Fibroblast of villous mesenchyme (primary cell): Measurements from ENCODE around the gene SFMBT2. TPM values are rescaled to one million over a fixed set of nuclear protein-coding genes. Genes with fewer than 3 reads are reported as not detected.
"Not testable (repeated sequence)": the region's sequence is repeated elsewhere in the genome, so short reads cannot be mapped to it uniquely, and the experiment has no call there.

Experiments used
- DNase-seq: peaks from one replicate; pipeline ENCODE4 v3.0.0-alpha.2; 2010; ENCODE audit warnings: low read depth
- H3K4me3 ChIP-seq: 2 replicates; pipeline ENCODE4 v1.5.1; 2011; ENCODE audit warnings: low read depth, mild to moderate bottlenecking, low read length
- total RNA-seq: library from RNA; depleted of rRNA; stranded (reverse); fragments of >200 nt; gene quantifications from 2 replicates; pipeline ENCODE4 v1.2.3, GENCODE V29; 2012
- TF ChIP-seq, protein P1 (sequence below): IDR thresholded peaks from 2 replicates; pipeline ENCODE4 v1.5.1; 2012; ENCODE audit warnings: low read depth, mild to moderate bottlenecking, low read length; ENCODE audit not compliant: insufficient read depth

Gene SFMBT2
- total RNA-seq, 1 donor = 1.7 TPM

- TF ChIP-seq, protein P1, sequence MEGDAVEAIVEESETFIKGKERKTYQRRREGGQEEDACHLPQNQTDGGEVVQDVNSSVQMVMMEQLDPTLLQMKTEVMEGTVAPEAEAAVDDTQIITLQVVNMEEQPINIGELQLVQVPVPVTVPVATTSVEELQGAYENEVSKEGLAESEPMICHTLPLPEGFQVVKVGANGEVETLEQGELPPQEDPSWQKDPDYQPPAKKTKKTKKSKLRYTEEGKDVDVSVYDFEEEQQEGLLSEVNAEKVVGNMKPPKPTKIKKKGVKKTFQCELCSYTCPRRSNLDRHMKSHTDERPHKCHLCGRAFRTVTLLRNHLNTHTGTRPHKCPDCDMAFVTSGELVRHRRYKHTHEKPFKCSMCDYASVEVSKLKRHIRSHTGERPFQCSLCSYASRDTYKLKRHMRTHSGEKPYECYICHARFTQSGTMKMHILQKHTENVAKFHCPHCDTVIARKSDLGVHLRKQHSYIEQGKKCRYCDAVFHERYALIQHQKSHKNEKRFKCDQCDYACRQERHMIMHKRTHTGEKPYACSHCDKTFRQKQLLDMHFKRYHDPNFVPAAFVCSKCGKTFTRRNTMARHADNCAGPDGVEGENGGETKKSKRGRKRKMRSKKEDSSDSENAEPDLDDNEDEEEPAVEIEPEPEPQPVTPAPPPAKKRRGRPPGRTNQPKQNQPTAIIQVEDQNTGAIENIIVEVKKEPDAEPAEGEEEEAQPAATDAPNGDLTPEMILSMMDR = no peak
- no peak for DNase-seq
- H3K4me3 ChIP-seq = no peak overlapping the region
Measured at GRCh38 chr10:7317786-7318446, 92.9 kb downstream of the SFMBT2 start.

DNA sequence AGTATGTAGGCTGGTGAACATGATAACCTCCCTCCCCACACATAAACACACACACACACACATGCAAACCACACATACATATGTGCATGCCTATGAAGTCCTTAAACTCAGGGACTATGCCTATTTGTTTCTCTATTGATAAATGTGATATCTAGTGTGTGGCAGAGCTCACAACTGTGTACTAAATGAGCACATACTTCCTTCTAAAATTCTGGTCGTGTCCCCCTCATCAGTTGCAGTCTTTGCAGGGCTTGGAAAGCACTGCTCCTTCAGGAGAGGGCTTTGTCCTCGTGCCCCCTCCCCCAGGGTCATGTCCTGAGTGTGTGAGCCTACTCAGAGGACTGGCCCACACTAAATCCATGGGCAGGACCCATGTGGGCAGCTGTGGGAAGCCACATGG lies 94.0 kb downstream of the SFMBT2 start:
- TF ChIP-seq, protein P1 = no peak
- H3K4me3 ChIP-seq = no peak overlapping the region
- no peak for DNase-seq

GRCh38 chr10:7315906-7316305 lies 94.9 kb downstream of the SFMBT2 start:
- no peak overlapping the region for H3K4me3 ChIP-seq
- DNase-seq = peak; percentile 35
- TF ChIP-seq, protein P1 = no peak

- no peak for DNase-seq
- TF ChIP-seq, protein P1 = no peak
- no peak overlapping the region for H3K4me3 ChIP-seq
Measured at GRCh38 chr10:7314170-7314569, 96.7 kb downstream of the SFMBT2 start.

- no peak for DNase-seq
- TF ChIP-seq, protein P1 = no peak
- no peak overlapping the region for H3K4me3 ChIP-seq
Measured at GRCh38 chr10:7312488-7312857, 98.4 kb downstream of the SFMBT2 start.

DNA sequence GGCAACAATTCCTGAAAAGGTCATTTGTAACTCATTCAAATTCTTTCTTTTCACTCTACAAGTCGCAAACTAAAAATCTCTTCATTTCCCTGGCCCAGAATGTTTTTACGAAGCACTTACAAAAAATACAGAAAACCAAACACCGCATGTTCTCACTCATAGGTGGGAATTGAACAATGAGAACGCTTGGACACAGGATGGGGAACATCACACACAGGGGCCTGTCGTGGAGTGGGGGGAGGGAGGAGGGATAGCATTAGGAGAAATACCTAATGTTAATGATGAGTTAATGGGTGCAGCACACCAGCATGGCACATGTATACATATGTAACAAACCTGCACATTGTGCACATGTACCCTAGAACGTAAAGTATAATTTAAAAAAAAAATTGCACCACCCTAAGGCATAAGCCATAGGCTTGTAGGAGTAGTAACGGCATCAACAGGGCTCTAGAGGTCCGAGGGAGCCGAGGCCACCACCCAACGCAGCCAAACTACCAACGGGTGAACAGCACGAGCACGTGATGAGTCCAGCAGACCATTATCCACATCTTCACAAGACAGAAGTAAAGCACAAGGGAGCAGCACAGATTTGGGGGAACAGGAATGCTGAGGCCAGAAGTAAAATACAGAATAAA lies 98.9 kb downstream of the SFMBT2 start:
- not testable (repeated sequence) for DNase-seq, H3K4me3 ChIP-seq

DNA sequence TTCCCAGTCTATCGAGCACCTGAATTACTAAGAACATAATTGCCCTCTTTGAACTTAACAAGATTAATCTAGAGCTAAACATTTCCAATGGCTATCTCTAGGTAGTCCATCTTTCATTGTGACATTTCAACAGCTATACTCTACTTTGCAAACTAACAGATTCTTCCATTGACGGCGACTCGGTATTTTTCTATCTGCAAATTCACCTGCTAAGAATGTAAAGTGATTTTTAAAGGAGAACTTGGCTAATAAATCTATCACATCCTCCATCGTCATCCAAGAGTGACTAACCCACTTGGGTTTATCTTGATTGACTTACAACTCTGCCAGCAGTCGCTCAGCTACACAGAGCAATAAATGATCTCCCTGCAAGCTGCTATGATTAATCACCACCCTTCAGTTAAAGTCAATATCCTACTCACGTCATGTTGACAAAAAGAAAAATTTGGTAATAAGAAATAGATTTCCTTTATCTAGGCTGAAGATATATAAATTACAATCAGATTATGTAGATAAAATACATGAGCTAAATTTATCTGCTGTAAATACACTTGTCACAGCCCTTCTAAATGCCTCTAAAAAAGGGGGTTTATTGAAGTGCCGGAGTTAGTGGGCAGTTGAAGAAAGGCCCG lies 99.5 kb downstream of the SFMBT2 start:
- TF ChIP-seq, protein P1 = no peak
- H3K4me3 ChIP-seq = no peak overlapping the region
- no peak for DNase-seq
